ENCODE results near the gene CRYBA4. TPM values are rescaled to one million over a fixed set of nuclear protein-coding genes. Genes with fewer than 3 reads are reported as not detected.

The CRYBA4 gene
- total RNA-seq, 2 experiments from 2014 or later, result not detected

DNA sequence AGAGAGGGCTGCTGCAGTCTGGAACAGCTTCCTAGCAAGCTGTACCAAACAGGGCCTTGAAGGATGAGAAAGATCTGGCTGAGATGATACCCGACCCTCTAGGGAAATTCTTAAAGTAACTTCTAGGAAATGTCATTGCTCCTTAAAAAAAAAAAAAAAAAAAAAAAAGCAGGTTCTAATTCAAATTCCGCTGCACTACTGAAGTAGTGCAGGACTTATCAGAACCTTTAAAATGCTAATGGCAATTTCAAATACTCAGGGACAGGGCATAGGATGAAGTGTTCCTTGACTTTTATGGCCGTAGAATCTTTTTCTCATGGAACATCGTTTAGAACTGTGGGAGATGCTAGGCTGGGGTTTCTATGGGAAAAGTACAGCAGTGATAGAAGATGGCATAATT is 48.7 kb downstream of the CRYBA4 start:
- H3K4me3 ChIP-seq (ENCODE audit: low read length), result no peak overlapping the region
- H3K9me3 ChIP-seq (ENCODE audit: control insufficient read depth in 1 of 2, insufficient read depth in 1 of 2, low read length in 2 of 2), result no peaks in the 10 kb centered on the region
- H3K4me1 ChIP-seq (ENCODE audit: insufficient read depth, low read length), result peaks cover 76% of the 10 kb centered on the region

DNA sequence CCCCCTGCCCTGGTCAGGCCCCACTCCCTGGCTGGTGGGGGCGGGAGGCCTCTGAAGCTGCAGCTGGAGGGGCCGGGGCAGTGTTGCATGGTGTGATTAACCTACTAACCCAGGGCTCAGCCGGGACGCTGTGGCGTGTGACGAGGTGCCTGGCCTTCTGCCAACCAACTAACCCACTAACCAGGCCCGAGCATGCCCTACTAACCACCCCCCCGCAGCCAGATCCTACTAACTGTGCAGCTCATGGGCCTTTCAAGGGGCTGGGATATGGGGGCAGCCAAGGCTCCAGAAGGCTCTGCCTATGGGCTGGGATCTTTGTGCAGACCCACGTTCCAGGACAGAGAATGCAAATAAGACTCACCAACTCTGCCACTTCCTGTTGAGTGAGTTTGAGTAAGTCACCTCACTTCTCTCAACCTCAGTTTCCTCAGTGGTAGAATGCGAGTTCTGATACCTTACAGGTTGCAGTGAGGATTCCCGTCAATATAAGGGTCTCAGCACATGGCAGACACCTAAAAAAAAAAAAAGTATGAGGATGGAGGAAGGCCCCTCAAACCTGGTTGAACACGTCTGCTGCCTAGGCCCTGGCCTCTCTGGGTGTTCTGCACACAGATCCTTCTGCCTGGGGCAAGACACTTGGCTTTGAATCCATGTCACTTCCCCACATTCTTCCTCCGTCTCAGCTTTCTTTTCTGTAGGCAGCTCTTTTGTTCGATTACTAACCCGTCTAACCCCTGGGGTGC is 49.7 kb downstream of the CRYBA4 start:
- Mint-ChIP-seq H3K4me1 (ENCODE audit: low read depth) (peaks cover 74% of the 10 kb centered on the region), H3K27me3 (no peaks in the 10 kb centered on the region), H3K27ac (peak overlapping the region; percentile 95), H3K4me3 (peak overlapping the region; percentile 97), H3K36me3 (ENCODE audit: low read depth) (peaks cover 32% of the 10 kb centered on the region), H3K9me3 (no peaks in the 10 kb centered on the region)
- peak overlapping the region; percentile 88 to 90 for H3K27ac ChIP-seq (ENCODE audit: low read depth in 1 of 2, low read length in 2 of 2)
- TF ChIP-seq CTCF (IDR thresholded peaks at IDR 0.05), result no peak
- H3K27me3 ChIP-seq (ENCODE audit: control insufficient read depth in 1 of 2, insufficient read depth in 2 of 2, low read length in 2 of 2), result no peaks in the 10 kb centered on the region
- ChIA-PET CTCF (interaction anchor here (0.9 to 1.3 kb wide), 2 partner anchors 10 to 28 kb away, joined by 4 read pairs; no protein-coding TSS in a partner anchor), POLR2A (interaction anchor here (0.7 to 4.3 kb wide), 9 partner anchors 10 to 1247 kb away, joined by 4 to 71 read pairs (median 5); partner anchors contain the start of genes HPS4, MIAT, PITPNB and SRRD)
- intact Hi-C loops (cut with DNase I, micrococcal nuclease), result loop anchor here in 1 of 2 experiments (2.0 to 10.0 kb wide), 6 partner anchors 79 to 1607 kb away; partner anchors contain the start of genes ASPHD2, TFIP11 and TPST2
- H3K4me3 ChIP-seq (ENCODE audit: low read length), result peak overlapping the region; percentile 79
- peaks cover 11% of the 10 kb centered on the region for H3K36me3 ChIP-seq (ENCODE audit: insufficient read depth, low read length)
- no peaks in the 10 kb centered on the region for H3K9me3 ChIP-seq (ENCODE audit: control insufficient read depth in 1 of 2, insufficient read depth in 1 of 2, low read length in 2 of 2)
- ATAC-seq (ENCODE audit: poor library complexity), result peak; percentile 31
- peaks cover 80% of the 10 kb centered on the region for H3K4me1 ChIP-seq (ENCODE audit: insufficient read depth, low read length)
- DNase-seq, result peak; percentile 59 to 89 (median 68)

More for the DNA sequence above, 48.7 kb downstream of the CRYBA4 start:
- peak overlapping the region; percentile 88 to 90 for H3K27ac ChIP-seq (ENCODE audit: low read depth in 1 of 2, low read length in 2 of 2)
- intact Hi-C loops (cut with DNase I, micrococcal nuclease), result loop anchor here in 1 of 2 experiments (2.0 to 10.0 kb wide), 4 partner anchors 78 to 1606 kb away; partner anchors contain the start of gene TPST2
- Mint-ChIP-seq H3K27ac (peak overlapping the region; percentile 95), H3K4me1 (ENCODE audit: low read depth) (peaks cover 70% of the 10 kb centered on the region), H3K27me3 (no peaks in the 10 kb centered on the region), H3K4me3 (peak overlapping the region; percentile 97), H3K36me3 (ENCODE audit: low read depth) (peaks cover 24% of the 10 kb centered on the region), H3K9me3 (no peaks in the 10 kb centered on the region)
- H3K36me3 ChIP-seq (ENCODE audit: insufficient read depth, low read length), result peaks cover 7% of the 10 kb centered on the region
- no peak for TF ChIP-seq CTCF (IDR thresholded peaks at IDR 0.05)
- ChIA-PET CTCF (no interaction called here), POLR2A (interaction anchor here (2.0 kb wide), 1 partner anchor 9 kb away, joined by 5 read pairs; no protein-coding TSS in a partner anchor)
- DNase-seq (no peak), ATAC-seq (ENCODE audit: poor library complexity) (no peak)
- no peaks in the 10 kb centered on the region for H3K27me3 ChIP-seq (ENCODE audit: control insufficient read depth in 1 of 2, insufficient read depth in 2 of 2, low read length in 2 of 2)

GRCh38 chr22:26672060-26672471 is 50.3 kb downstream of the CRYBA4 start:
- H3K27me3 ChIP-seq (ENCODE audit: control insufficient read depth in 1 of 2, insufficient read depth in 2 of 2, low read length in 2 of 2), result no peaks in the 10 kb centered on the region
- DNase-seq (peak in 6 of 14 experiments; percentile 24 to 70 (median 41)), ATAC-seq (ENCODE audit: poor library complexity) (peak; percentile 25)
- no peaks in the 10 kb centered on the region for H3K27me3 Mint-ChIP-seq
- peaks cover 85% of the 10 kb centered on the region for H3K4me1 ChIP-seq (ENCODE audit: insufficient read depth, low read length)
- peak overlapping the region; percentile 88 to 90 for H3K27ac ChIP-seq (ENCODE audit: low read depth in 1 of 2, low read length in 2 of 2)
- peak overlapping the region; percentile 97 for H3K4me3 Mint-ChIP-seq
- H3K4me1 Mint-ChIP-seq (ENCODE audit: low read depth), result peaks cover 76% of the 10 kb centered on the region
- H3K9me3 ChIP-seq (ENCODE audit: control insufficient read depth in 1 of 2, insufficient read depth in 1 of 2, low read length in 2 of 2), result no peaks in the 10 kb centered on the region
- H3K4me3 ChIP-seq (ENCODE audit: low read length), result peak overlapping the region; percentile 79
- peak overlapping the region; percentile 95 for H3K27ac Mint-ChIP-seq
- H3K36me3 Mint-ChIP-seq (ENCODE audit: low read depth), result peaks cover 32% of the 10 kb centered on the region
- H3K9me3 Mint-ChIP-seq, result no peaks in the 10 kb centered on the region
- POLR2A ChIA-PET, result interaction anchor here (1.0 to 4.3 kb wide), 9 partner anchors 10 to 1247 kb away, joined by 4 to 71 read pairs (median 5); partner anchors contain the start of genes HPS4, MIAT, PITPNB and SRRD
- intact Hi-C loops (cut with DNase I, micrococcal nuclease), result loop anchor here in 1 of 2 experiments (2.0 to 10.0 kb wide), 5 partner anchors 80 to 1607 kb away; partner anchors contain the start of genes ASPHD2, TFIP11 and TPST2
- TF ChIP-seq CTCF (IDR thresholded peaks at IDR 0.05), result no peak
- peaks cover 11% of the 10 kb centered on the region for H3K36me3 ChIP-seq (ENCODE audit: insufficient read depth, low read length)
- CTCF ChIA-PET, result interaction anchor here (1.3 kb wide), 1 partner anchor 11 kb away, joined by 4 read pairs; no protein-coding TSS in a partner anchor
